Thyroid gland (tissue), 4 donors: ENCODE measurements around the gene RAI2. TPM values are rescaled to one million over a fixed set of nuclear protein-coding genes. Genes with fewer than 3 reads are reported as not detected.

ENCODE experiments used
- DNase-seq, 2 donors: peaks; one replicate each; pipeline ENCODE4 v3.0.0-alpha.2; 2019
- H3K27ac ChIP-seq, 3 donors: fragments of 200-600 bp; sonication (generic); 1 replicate in 2 of 3; 2 replicates in 1 of 3; pipeline ENCODE4 v1.5.1; 2016 to 2019; ENCODE audit warnings: mild to moderate bottlenecking in 1 of 3, moderate library complexity in 1 of 3
- H3K27me3 ChIP-seq: fragments of 200-600 bp; sonication (generic); one replicate; pipeline ENCODE4 v1.5.1; 2019
- H3K36me3 ChIP-seq, 2 donors: fragments of 200-600 bp; sonication (generic); one replicate each; pipeline ENCODE4 v1.5.1; 2016 to 2019
- H3K4me1 ChIP-seq, 2 donors: fragments of 200-600 bp; sonication (generic); one replicate each; pipeline ENCODE4 v1.5.1; 2017 to 2019
- H3K4me3 ChIP-seq, 3 donors: fragments of 200-600 bp; sonication (generic); replicated peaks in 1 of 3; 1 replicate in 2 of 3; 2 replicates in 1 of 3; pipeline ENCODE4 v1.5.1; 2016; ENCODE audit warnings: mild to moderate bottlenecking in 1 of 3
- H3K9me3 ChIP-seq: fragments of 200-600 bp; sonication (generic); one replicate; pipeline ENCODE4 v1.5.1; 2017
- CTCF ChIP-seq, 6 experiments: fragments of 200-600 bp in 3 of 6; fragments of 450-650 bp in 3 of 6; sonication (generic) in 3 of 6; IDR thresholded peaks; one replicate each; pipeline ENCODE4 v1.5.1; 2016 to 2019; ENCODE audit warnings: antibody characterized with exemption in 6 of 6, mild to moderate bottlenecking in 2 of 6, inconsistent platforms in 1 of 6, moderate library complexity in 1 of 6
- POLR2A ChIP-seq, 2 donors: fragments of 450-650 bp; IDR thresholded peaks; one replicate each; pipeline ENCODE4 v1.6.1; 2017; ENCODE audit warnings: antibody characterized with exemption in 2 of 2, mild to moderate bottlenecking in 2 of 2, moderate library complexity in 1 of 2
- WGBS, 2 donors: methylation state at CpG; one replicate each; pipeline ENCODE4 v1.1.5; 2017; 5-methylcytosine and 5-hydroxymethylcytosine counted together
- intact Hi-C: fragments of 100-400 bp; cut with DNase I; formaldehyde crosslinking; loops from one replicate; pipeline ENCODE4 v1.15.1; 2023
- total RNA-seq, 4 donors: library from RNA; depleted of rRNA; stranded (reverse); fragments of >200 nt; gene quantifications; one replicate each; pipeline ENCODE4 v1.2.3, GENCODE V29; 2016

Gene RAI2
- total RNA-seq, 4 donors from 2014 or later, result 12.1 to 18.9 (median 12.8) TPM

GRCh38 chrX:17820100-17820499 lies 41.0 kb downstream of the RAI2 start:
- intact Hi-C loops, result no loop called here
- H3K27me3 ChIP-seq, result no peaks in the 10 kb centered on the region
- DNase-seq, result no peak
- H3K27ac ChIP-seq, result no peak overlapping the region
- H3K4me3 ChIP-seq, result no peak overlapping the region
- WGBS, 2 donors, result 8 to 24% methylated on average over 1 to 3 of the region's 3 CpGs
- no peaks in the 10 kb centered on the region for H3K9me3 ChIP-seq
- no peaks in the 10 kb centered on the region for H3K36me3 ChIP-seq
- TF ChIP-seq CTCF (IDR thresholded peaks at IDR 0.05) (no peak), POLR2A (IDR thresholded peaks at IDR 0.05) (no peak)
- no peaks in the 10 kb centered on the region for H3K4me1 ChIP-seq

- no peaks in the 10 kb centered on the region for H3K27me3 ChIP-seq
- 91 to 95% methylated on average over 4 to 10 of the region's 11 CpGs for WGBS, 2 donors
- no peak overlapping the region for H3K4me3 ChIP-seq
- intact Hi-C loops, result no loop called here
- no peaks in the 10 kb centered on the region for H3K36me3 ChIP-seq
- no peaks in the 10 kb centered on the region for H3K9me3 ChIP-seq
- no peak overlapping the region for H3K27ac ChIP-seq
- H3K4me1 ChIP-seq, result no peaks in the 10 kb centered on the region
- DNase-seq, result no peak
- no peak for TF ChIP-seq POLR2A (IDR thresholded peaks at IDR 0.05)
Observed at GRCh38 chrX:17818726-17819125, 42.4 kb downstream of the RAI2 start.

- peaks cover 0 to 4% of the 10 kb centered on the region in 2 donors for H3K4me1 ChIP-seq
- no peaks in the 10 kb centered on the region for H3K27me3 ChIP-seq
- no peaks in the 10 kb centered on the region for H3K9me3 ChIP-seq
- H3K36me3 ChIP-seq, result no peaks in the 10 kb centered on the region
- intact Hi-C loops, result no loop called here
- H3K4me3 ChIP-seq, result no peak overlapping the region
- TF ChIP-seq POLR2A (IDR thresholded peaks at IDR 0.05) (no peak), CTCF (IDR thresholded peaks at IDR 0.05) (no peak)
- no peak overlapping the region for H3K27ac ChIP-seq
- WGBS, 2 donors, result 60 to 82% methylated on average over 1 of the region's 1 CpG
- DNase-seq, result no peak
Observed at GRCh38 chrX:17817251-17817650, 43.8 kb downstream of the RAI2 start.

GRCh38 chrX:17814557-17814956 lies 46.5 kb downstream of the RAI2 start:
- Histone ChIP-seq H3K9me3 (no peaks in the 10 kb centered on the region), H3K4me1 (peaks cover 0 to 4% of the 10 kb centered on the region in 2 donors), H3K27me3 (no peaks in the 10 kb centered on the region), H3K27ac (no peak overlapping the region), H3K4me3 (no peak overlapping the region), H3K36me3 (no peaks in the 10 kb centered on the region)
- no peak for DNase-seq
- TF ChIP-seq POLR2A (IDR thresholded peaks at IDR 0.05) (no peak), CTCF (IDR thresholded peaks at IDR 0.05) (no peak)
- WGBS, 2 donors, result 40 to 54% methylated on average over 3 of the region's 3 CpGs
- intact Hi-C loops, result no loop called here

- whole genome bisulfite sequencing, 2 donors, result 65 to 77% methylated on average over 2 of the region's 3 CpGs
- TF ChIP-seq CTCF (IDR thresholded peaks at IDR 0.05), result no peak
- no peak for TF ChIP-seq POLR2A (IDR thresholded peaks at IDR 0.05)
- no peaks in the 10 kb centered on the region for H3K36me3 ChIP-seq
- no peaks in the 10 kb centered on the region for H3K27me3 ChIP-seq
- DNase-seq, result no peak
- no peak overlapping the region for H3K27ac ChIP-seq
- no peaks in the 10 kb centered on the region for H3K9me3 ChIP-seq
- peaks cover 0 to 4% of the 10 kb centered on the region in 2 donors for H3K4me1 ChIP-seq
- intact Hi-C loops, result no loop called here
- H3K4me3 ChIP-seq, result no peak overlapping the region
Observed at GRCh38 chrX:17814059-17814458, 47.0 kb downstream of the RAI2 start.

- no peak overlapping the region for H3K27ac ChIP-seq
- H3K9me3 ChIP-seq, result no peaks in the 10 kb centered on the region
- no peaks in the 10 kb centered on the region for H3K27me3 ChIP-seq
- intact Hi-C loops, result no loop called here
- no peak overlapping the region for H3K4me3 ChIP-seq
- no peaks in the 10 kb centered on the region for H3K36me3 ChIP-seq
- DNase-seq, result no peak
- TF ChIP-seq CTCF (IDR thresholded peaks at IDR 0.05) (no peak), POLR2A (IDR thresholded peaks at IDR 0.05) (no peak)
- 84 to 90% methylated on average over 3 of the region's 3 CpGs for WGBS, 2 donors
- peaks cover 0 to 4% of the 10 kb centered on the region in 2 donors for H3K4me1 ChIP-seq
Observed at GRCh38 chrX:17813277-17813676, 47.8 kb downstream of the RAI2 start.
